Neutrophil (primary cell): ENCODE results near the gene MOSMO.
"Not testable (repeated sequence)": the region's sequence is repeated elsewhere in the genome, so short reads cannot be mapped to it uniquely, and the experiment has no call there.

Experiments used
- H3K27ac ChIP-seq: fragments of 200-600 bp; sonication (generic); 2 replicates; pipeline ENCODE4 v1.5.1; 2016; ENCODE audit warnings: mild to moderate bottlenecking, moderate library complexity
- H3K27me3 ChIP-seq: fragments of 200-600 bp; sonication (generic); 2 replicates; pipeline ENCODE4 v1.6.0; 2016; ENCODE audit warnings: mild to moderate bottlenecking
- H3K36me3 ChIP-seq: fragments of 200-600 bp; sonication (generic); 2 replicates; pipeline ENCODE4 v1.5.1; 2017
- H3K4me1 ChIP-seq, 2 experiments: fragments of 200-600 bp in 1 of 2; sonication (generic) in 1 of 2; 1 replicate in 1 of 2; 2 replicates in 1 of 2; pipeline versions ENCODE4 v1.5.1 to v1.6.1; 2013 to 2016; ENCODE audit warnings: low read depth in 1 of 2, low read length in 1 of 2, mild to moderate bottlenecking in 1 of 2, moderate library complexity in 1 of 2; ENCODE audit not compliant: control insufficient read depth in 1 of 2, insufficient read depth in 1 of 2
- H3K4me3 ChIP-seq, 2 experiments: fragments of 200-600 bp in 1 of 2; sonication (generic) in 1 of 2; 1 replicate in 1 of 2; 2 replicates in 1 of 2; pipeline ENCODE4 v1.5.1; 2013 to 2016; ENCODE audit warnings: low read depth in 1 of 2, low read length in 1 of 2, mild to moderate bottlenecking in 1 of 2, moderate library complexity in 1 of 2
- H3K9me3 ChIP-seq: fragments of 200-600 bp; sonication (generic); 2 replicates; pipeline ENCODE4 v1.5.1; 2016
- CTCF ChIP-seq: fragments of 200-600 bp; sonication (generic); IDR thresholded peaks from 2 replicates; pipeline ENCODE4 v1.5.1; 2016; ENCODE audit warnings: antibody characterized with exemption

MOSMO gene

DNA sequence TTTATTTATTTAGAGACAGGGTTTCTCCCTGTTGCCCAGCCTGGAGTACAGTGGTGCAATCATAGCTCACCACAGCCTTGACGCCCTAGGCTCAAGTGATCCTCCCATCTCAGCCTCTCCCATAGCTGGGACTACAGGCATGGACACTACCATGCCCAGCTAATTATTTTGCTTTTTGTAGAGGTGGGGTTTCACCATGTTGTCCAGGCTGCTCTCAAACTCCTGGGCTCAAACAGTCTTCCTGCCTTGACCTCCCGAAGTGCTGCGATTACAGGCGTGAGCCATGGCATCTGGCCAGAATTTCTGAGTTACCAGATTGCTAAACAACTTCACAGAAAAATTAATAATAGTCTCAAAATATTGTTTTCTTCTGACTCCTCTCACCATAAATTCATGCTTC, 21.7 kb downstream of the MOSMO start:
- H3K36me3 ChIP-seq = no peaks in the 10 kb centered on the region
- H3K27me3 ChIP-seq = no peaks in the 10 kb centered on the region
- H3K4me3 ChIP-seq = no peak overlapping the region
- H3K27ac ChIP-seq = no peak overlapping the region
- H3K4me1 ChIP-seq = no peaks in the 10 kb centered on the region
- TF ChIP-seq CTCF = no peak
- H3K9me3 ChIP-seq = no peaks in the 10 kb centered on the region

DNA sequence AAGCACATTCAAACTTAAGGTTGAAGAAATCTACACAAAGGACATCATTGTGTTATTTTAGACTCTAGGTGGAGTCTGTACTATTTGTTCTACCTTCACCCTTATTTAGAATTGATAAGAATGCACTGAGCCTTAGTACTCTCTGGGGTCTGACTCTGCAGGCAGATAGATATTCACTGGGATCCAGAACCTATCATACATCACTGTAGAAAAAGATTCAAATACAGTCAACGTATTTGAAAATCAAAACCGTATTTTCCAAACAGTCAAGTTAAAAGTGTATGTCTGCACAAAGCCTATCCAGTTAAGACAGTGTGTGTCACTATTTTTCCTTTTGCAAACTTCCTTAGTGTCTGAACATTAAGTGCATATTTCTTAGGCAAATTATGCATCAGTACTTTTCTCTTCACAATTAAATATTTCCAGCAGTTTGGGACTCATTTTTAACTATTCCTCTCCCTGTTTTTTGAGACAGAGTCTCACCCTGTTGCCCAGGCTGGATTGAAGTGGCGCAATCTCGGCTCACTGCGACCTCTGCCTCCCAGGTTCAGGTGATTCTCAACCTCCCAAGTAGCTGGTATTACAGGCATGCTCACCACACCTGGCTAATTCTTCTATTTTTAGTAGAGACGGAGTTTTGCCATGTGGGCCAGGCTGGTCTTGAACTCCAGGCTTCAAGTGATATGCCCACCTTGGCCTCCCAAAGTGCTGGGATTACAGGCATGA, 22.3 kb downstream of the MOSMO start:
- Histone ChIP-seq H3K36me3 (no peaks in the 10 kb centered on the region), H3K4me1 (no peaks in the 10 kb centered on the region), H3K9me3 (no peaks in the 10 kb centered on the region), H3K27me3 (no peaks in the 10 kb centered on the region), H3K27ac (no peak overlapping the region), H3K4me3 (no peak overlapping the region)
- no peak for TF ChIP-seq CTCF

DNA sequence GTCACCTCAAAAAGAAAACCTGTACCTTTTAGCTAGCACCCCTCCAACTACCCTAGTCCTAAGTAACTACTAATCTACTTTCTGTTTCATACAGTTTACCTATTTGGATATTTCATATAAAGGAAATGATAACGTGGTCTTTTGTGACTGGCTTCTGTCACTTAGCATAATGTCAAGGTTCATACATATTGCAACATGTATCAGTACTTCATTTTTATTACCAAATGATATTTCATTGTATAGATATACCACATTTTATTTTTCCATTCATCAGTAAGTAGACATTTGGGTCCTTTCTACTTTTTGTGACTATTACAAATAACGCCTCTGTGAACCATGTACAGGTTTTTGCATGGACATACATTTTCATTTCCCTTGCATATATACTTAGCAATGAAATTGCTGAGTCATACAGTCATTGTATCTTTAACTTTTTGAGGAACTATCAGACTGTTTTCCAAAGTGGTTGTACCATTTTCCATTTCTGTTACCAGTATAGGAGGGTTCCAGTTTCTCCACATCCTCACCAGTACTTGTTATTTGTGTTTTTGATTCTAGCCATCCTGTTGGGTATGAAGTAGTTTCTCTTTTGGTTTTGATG, 23.7 kb downstream of the MOSMO start:
- TF ChIP-seq CTCF = no peak
- Histone ChIP-seq H3K27ac (no peak overlapping the region), H3K4me1 (no peaks in the 10 kb centered on the region), H3K4me3 (no peak overlapping the region), H3K36me3 (peaks cover 5% of the 10 kb centered on the region), H3K27me3 (no peaks in the 10 kb centered on the region), H3K9me3 (no peaks in the 10 kb centered on the region)

GRCh38 chr16:22034503-22034902, 26.6 kb downstream of the MOSMO start:
- no peak overlapping the region for H3K27ac ChIP-seq
- no peak overlapping the region for H3K4me3 ChIP-seq
- no peaks in the 10 kb centered on the region for H3K9me3 ChIP-seq
- no peaks in the 10 kb centered on the region for H3K4me1 ChIP-seq
- no peak for TF ChIP-seq CTCF
- no peaks in the 10 kb centered on the region for H3K27me3 ChIP-seq
- H3K36me3 ChIP-seq = peaks cover 12% of the 10 kb centered on the region

GRCh38 chr16:22035153-22035552, 27.2 kb downstream of the MOSMO start:
- H3K27ac ChIP-seq = no peak overlapping the region

DNA sequence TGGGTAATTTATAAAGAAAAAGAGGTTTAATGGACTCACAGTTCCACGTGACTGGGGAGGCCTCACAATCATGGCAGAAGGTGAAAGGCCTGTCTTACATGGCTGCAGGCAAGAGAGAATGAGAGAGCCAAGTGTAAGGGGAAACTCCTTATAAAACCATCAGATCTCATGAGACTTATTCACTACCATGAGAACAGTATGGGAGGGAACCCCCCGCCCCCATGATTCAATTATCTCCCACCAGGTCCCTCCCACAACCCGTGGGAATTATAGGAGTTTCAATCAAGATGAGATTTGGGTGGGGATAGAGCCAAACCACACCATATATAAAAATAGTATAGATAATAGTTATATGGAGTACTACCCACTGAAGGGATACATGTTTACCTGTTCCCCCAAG, 36.0 kb downstream of the MOSMO start:
- not testable (repeated sequence) for H3K27ac ChIP-seq, H3K9me3 ChIP-seq, H3K36me3 ChIP-seq, H3K4me1 ChIP-seq, H3K27me3 ChIP-seq, H3K4me3 ChIP-seq

More at GRCh38 chr16:22035153-22035552, 27.2 kb downstream of the MOSMO start:
- H3K4me3 ChIP-seq = no peak overlapping the region
- no peaks in the 10 kb centered on the region for H3K27me3 ChIP-seq
- H3K4me1 ChIP-seq = no peaks in the 10 kb centered on the region
- TF ChIP-seq CTCF = no peak
- H3K36me3 ChIP-seq = peaks cover 12% of the 10 kb centered on the region
- no peaks in the 10 kb centered on the region for H3K9me3 ChIP-seq

- H3K4me3 ChIP-seq, H3K36me3 ChIP-seq, H3K4me1 ChIP-seq, H3K9me3 ChIP-seq, H3K27me3 ChIP-seq, H3K27ac ChIP-seq: not testable (repeated sequence)
Measured at GRCh38 chr16:22045888-22046287, 38.0 kb downstream of the MOSMO start.
